GM23338 (cell line): ENCODE data around the gene CTSC. TPM values are rescaled to one million over a fixed set of nuclear protein-coding genes. Genes with fewer than 3 reads are reported as not detected.

ENCODE experiments used
- ATAC-seq: fragments of 200-7000 bp; cut with Tn5 transposase; 3 replicates; pipeline ENCODE4 v1.9.1; 2020
- DNase-seq: peaks from one replicate; pipeline ENCODE4 v3.0.0-alpha.2; 2015; ENCODE audit warnings: low spot score
- H2AFZ ChIP-seq: fragments of 200-600 bp; sonication (generic); 2 replicates; pipeline ENCODE4 v1.8.0; 2016; ENCODE audit warnings: antibody characterized with exemption, mild to moderate bottlenecking, moderate library complexity
- H3F3A ChIP-seq: fragments of 200-600 bp; sonication (generic); replicated peaks from 2 replicates; pipeline ENCODE4 v1.8.0; 2017; ENCODE audit warnings: antibody characterized with exemption, mixed run types, low read depth
- H3K27ac ChIP-seq: fragments of 200-600 bp; sonication (generic); 2 replicates; pipeline ENCODE4 v1.6.1; 2016; ENCODE audit warnings: low read depth
- H3K27me3 ChIP-seq: fragments of 200-600 bp; sonication (generic); 2 replicates; pipeline ENCODE4 v1.8.0; 2016; ENCODE audit warnings: mild to moderate bottlenecking, mixed run types, moderate library complexity; ENCODE audit not compliant: insufficient read depth
- H3K36me3 ChIP-seq: fragments of 200-600 bp; sonication (generic); 2 replicates; pipeline ENCODE4 v1.8.0; 2016; ENCODE audit warnings: mild to moderate bottlenecking; ENCODE audit not compliant: insufficient read depth
- H3K4me1 ChIP-seq: fragments of 200-600 bp; sonication (generic); 2 replicates; pipeline ENCODE4 v1.8.0; 2016; ENCODE audit warnings: mild to moderate bottlenecking, moderate library complexity; ENCODE audit not compliant: insufficient read depth
- H3K4me2 ChIP-seq: fragments of 200-600 bp; sonication (generic); 2 replicates; pipeline ENCODE4 v1.7.1; 2017; ENCODE audit warnings: mixed run types
- H3K4me3 ChIP-seq: fragments of 200-600 bp; sonication (generic); 2 replicates; pipeline ENCODE4 v1.6.1; 2016; ENCODE audit warnings: mixed run types
- H3K79me2 ChIP-seq: fragments of 200-600 bp; sonication (generic); replicated peaks from 2 replicates; pipeline ENCODE4 v1.8.0; 2017; ENCODE audit warnings: mild to moderate bottlenecking; ENCODE audit not compliant: insufficient read depth
- H3K9me2 ChIP-seq: fragments of 200-600 bp; sonication (generic); 2 replicates; pipeline ENCODE4 v1.8.0; 2017; ENCODE audit not compliant: insufficient read depth
- H4K20me1 ChIP-seq: fragments of 200-600 bp; sonication (generic); replicated peaks from 2 replicates; pipeline ENCODE4 v1.8.0; 2017; ENCODE audit warnings: mild to moderate bottlenecking; ENCODE audit not compliant: insufficient read depth
- H3K27ac Mint-ChIP-seq: 2 replicates; pipeline ENCODE4 v1.8.0; 2020; ENCODE audit warnings: inconsistent platforms, mild to moderate bottlenecking, moderate library complexity, mixed read lengths
- H3K27me3 Mint-ChIP-seq: 3 replicates; pipeline ENCODE4 v1.8.0; 2022; ENCODE audit warnings: low read depth, mild to moderate bottlenecking, moderate library complexity, mixed read lengths, inconsistent platforms; ENCODE audit not compliant: insufficient read depth, poor library complexity
- H3K36me3 Mint-ChIP-seq: 3 replicates; pipeline ENCODE4 v1.8.0; 2021; ENCODE audit warnings: low read depth, mild to moderate bottlenecking, inconsistent platforms, moderate library complexity, mixed read lengths
- H3K4me1 Mint-ChIP-seq: 3 replicates; pipeline ENCODE4 v1.8.0; 2020; ENCODE audit warnings: mild to moderate bottlenecking, inconsistent platforms, mixed read lengths
- H3K4me3 Mint-ChIP-seq: 3 replicates; pipeline ENCODE4 v1.8.0; 2021; ENCODE audit warnings: moderate library complexity, mild to moderate bottlenecking, inconsistent platforms, mixed read lengths
- H3K9me3 Mint-ChIP-seq: 3 replicates; pipeline ENCODE4 v1.8.0; 2020; ENCODE audit warnings: moderate library complexity, mild to moderate bottlenecking, inconsistent platforms, mixed read lengths
- CREB1 ChIP-seq: fragments of 250-450 bp; sonication (Bioruptor Pico); IDR thresholded peaks from 2 replicates; pipeline ENCODE4 v1.5.0; 2020; ENCODE audit warnings: low read depth, mild to moderate bottlenecking, moderate library complexity
- CTCF ChIP-seq, 2 experiments: fragments of 200-600 bp in 1 of 2; sonication (generic) in 1 of 2; conservative IDR thresholded peaks; 2 replicates each; pipeline versions ENCODE4 v1.5.1 to v1.6.1; 2016 to 2017; ENCODE audit warnings: antibody characterized with exemption in 2 of 2, low read depth in 2 of 2, mild to moderate bottlenecking in 2 of 2, moderate library complexity in 1 of 2
- ETS1 ChIP-seq: IDR thresholded peaks from 2 replicates; pipeline ENCODE4 v1.6.1; 2016; ENCODE audit warnings: antibody characterized with exemption
- EZH2 ChIP-seq: fragments of 200-600 bp; sonication (generic); IDR thresholded peaks from one replicate; pipeline ENCODE4 v1.8.0; 2017; ENCODE audit warnings: antibody characterized with exemption, mild to moderate bottlenecking, low read depth; ENCODE audit not compliant: unreplicated experiment
- EZH2phosphoT487 ChIP-seq: fragments of 200-600 bp; sonication (generic); IDR thresholded peaks from one replicate; pipeline ENCODE4 v1.8.1; 2018; ENCODE audit warnings: antibody characterized with exemption; ENCODE audit not compliant: unreplicated experiment
- JUNB ChIP-seq: IDR thresholded peaks from one replicate; pipeline ENCODE4 v1.6.1; 2016; ENCODE audit warnings: antibody characterized with exemption; ENCODE audit not compliant: unreplicated experiment
- NANOG ChIP-seq: IDR thresholded peaks from 2 replicates; pipeline ENCODE4 v1.6.1; 2016; ENCODE audit warnings: antibody characterized with exemption, borderline replicate concordance
- POLR2AphosphoS5 ChIP-seq: IDR thresholded peaks from 2 replicates; pipeline ENCODE4 v1.6.1; 2016; ENCODE audit warnings: antibody characterized with exemption, low read depth
- REST ChIP-seq: IDR thresholded peaks from one replicate; pipeline ENCODE4 v1.6.1; 2018; ENCODE audit warnings: antibody characterized with exemption; ENCODE audit not compliant: unreplicated experiment
- ZNF114 ChIP-seq: fragments of 250-450 bp; sonication (Bioruptor Pico); IDR thresholded peaks from 2 replicates; pipeline ENCODE4 v1.5.0; 2020; ENCODE audit warnings: mild to moderate bottlenecking, moderate library complexity
- ZNF331 ChIP-seq: fragments of 250-450 bp; sonication (Bioruptor Pico); IDR thresholded peaks from 2 replicates; pipeline ENCODE4 v1.5.0; 2020; ENCODE audit warnings: low read depth, mild to moderate bottlenecking, moderate library complexity
- ZNF462 ChIP-seq: fragments of 250-450 bp; sonication (Bioruptor Pico); IDR thresholded peaks from 2 replicates; pipeline ENCODE4 v1.5.0; 2020; ENCODE audit warnings: mild to moderate bottlenecking, moderate library complexity
- polyA plus RNA-seq: library from polyadenylated mRNA; unstranded; fragments of >200 nt; fragmentation: Nextera tagmentation; extraction: Ambion mirVana; gene quantifications from 2 replicates; pipeline ENCODE4 v1.2.1, GENCODE V29; 2016
- total RNA-seq: library from RNA; depleted of rRNA; stranded (reverse); fragments of >200 nt; shearing (Covaris generic); gene quantifications from 2 replicates; pipeline ENCODE4 v1.2.3, GENCODE V29; 2014

The CTSC gene
- total and polyA plus RNA-seq, 2 experiments from 2014 or later: 408 to 444 TPM

GRCh38 chr11:88249706-88250105 is 87.8 kb downstream of the CTSC start (continued):
- no peak for TF ChIP-seq ZNF331 (CRISPR knock-in tag)
- TF ChIP-seq ZNF462 (CRISPR knock-in tag): no peak
- no peak for TF ChIP-seq EZH2
- no peak for TF ChIP-seq EZH2phosphoT487

GRCh38 chr11:88246696-88247095 is 90.8 kb downstream of the CTSC start:
- Histone ChIP-seq H3K79me2 (no peaks in the 10 kb centered on the region), H3K4me2 (no peak overlapping the region), H3K4me1 (no peaks in the 10 kb centered on the region), H2AFZ (no peak overlapping the region), H4K20me1 (no peaks in the 10 kb centered on the region), H3F3A (no peaks in the 10 kb centered on the region), H3K36me3 (no peaks in the 10 kb centered on the region), H3K4me3 (no peak overlapping the region), H3K27me3 (no peaks in the 10 kb centered on the region), H3K27ac (no peak overlapping the region), H3K9me2 (no peaks in the 10 kb centered on the region; the same call in 1 of the 2 replicates)
- Mint-ChIP-seq H3K4me1 (no peaks in the 10 kb centered on the region), H3K9me3 (peaks cover 12% of the 10 kb centered on the region; the same call in 2 of the 3 replicates), H3K36me3 (peaks cover 7% of the 10 kb centered on the region; the same call in 2 of the 3 replicates), H3K27me3 (peaks cover 2% of the 10 kb centered on the region), H3K27ac (no peak overlapping the region), H3K4me3 (no peak overlapping the region)
- ATAC-seq: no peak
- no peak for DNase-seq
- TF ChIP-seq ZNF114 (CRISPR knock-in tag): no peak
- no peak for TF ChIP-seq EZH2phosphoT487
- TF ChIP-seq CTCF (conservative IDR thresholded peaks at IDR 0.05; ENCODE audit: low read depth in 2 of 2): no peak
- TF ChIP-seq NANOG: no peak
- TF ChIP-seq POLR2AphosphoS5: no peak
- no peak for TF ChIP-seq ZNF331 (CRISPR knock-in tag)
- TF ChIP-seq EZH2: no peak
- TF ChIP-seq CREB1: no peak
- TF ChIP-seq REST: no peak
- no peak for TF ChIP-seq ETS1
- TF ChIP-seq JUNB: no peak
